ENCODE results near the gene OR51B4.

Gene OR51B4

GRCh38 chr11:5274395-5274794 lies 27.4 kb downstream of the OR51B4 start:
- DNase-seq (ENCODE audit: low read depth), result no peak
- TF ChIP-seq CTCF (conservative IDR thresholded peaks at IDR 0.05; ENCODE audit: low read depth, low read length), result no peak
- H3K4me3 ChIP-seq (ENCODE audit: low read depth, low read length), result no peak overlapping the region

GRCh38 chr11:5272395-5273017 lies 29.2 kb downstream of the OR51B4 start:
- no peak for DNase-seq (ENCODE audit: low read depth)

GRCh38 chr11:5269715-5270147 lies 32.0 kb downstream of the OR51B4 start, which contains the start of gene HBE1:
TSS of gene HBE1 (minus strand) at chr11:5269945. CDS start at chr11:5269890, 55 bp downstream.
- DNase-seq (ENCODE audit: low read depth), result no peak
- no peak within 1 kb of the TSS for H3K4me3 ChIP-seq (ENCODE audit: low read depth, low read length)
- no peak for TF ChIP-seq CTCF (conservative IDR thresholded peaks at IDR 0.05; ENCODE audit: low read depth, low read length)

More at GRCh38 chr11:5272395-5273017, 29.2 kb downstream of the OR51B4 start:
- no peak overlapping the region for H3K4me3 ChIP-seq (ENCODE audit: low read depth, low read length)
- TF ChIP-seq CTCF (conservative IDR thresholded peaks at IDR 0.05; ENCODE audit: low read depth, low read length), result no peak

GRCh38 chr11:5267033-5267563 lies 34.6 kb downstream of the OR51B4 start:
- DNase-seq (ENCODE audit: low read depth), result no peak
- no peak for TF ChIP-seq CTCF (conservative IDR thresholded peaks at IDR 0.05; ENCODE audit: low read depth, low read length)
- no peak overlapping the region for H3K4me3 ChIP-seq (ENCODE audit: low read depth, low read length)

GRCh38 chr11:5266609-5267008 lies 35.1 kb downstream of the OR51B4 start:
- no peak for DNase-seq (ENCODE audit: low read depth)
- no peak overlapping the region for H3K4me3 ChIP-seq (ENCODE audit: low read depth, low read length)
- TF ChIP-seq CTCF (conservative IDR thresholded peaks at IDR 0.05; ENCODE audit: low read depth, low read length), result no peak

GRCh38 chr11:5265832-5266231 lies 35.9 kb downstream of the OR51B4 start:
- DNase-seq (ENCODE audit: low read depth), result no peak
- TF ChIP-seq CTCF (conservative IDR thresholded peaks at IDR 0.05; ENCODE audit: low read depth, low read length), result no peak
- no peak overlapping the region for H3K4me3 ChIP-seq (ENCODE audit: low read depth, low read length)
